GM19043 (cell line): ENCODE data around the gene KATNB1.
"Not testable (repeated sequence)": the region's sequence is repeated elsewhere in the genome, so short reads cannot be mapped to it uniquely, and the experiment has no call there.

Experiments
- ATAC-seq: cut with Tn5 transposase; IDR thresholded peaks from one replicate; pipeline ENCODE4 v1.9.1; 2021; ENCODE audit warnings: low read depth; ENCODE audit not compliant: unreplicated experiment

KATNB1 gene

DNA sequence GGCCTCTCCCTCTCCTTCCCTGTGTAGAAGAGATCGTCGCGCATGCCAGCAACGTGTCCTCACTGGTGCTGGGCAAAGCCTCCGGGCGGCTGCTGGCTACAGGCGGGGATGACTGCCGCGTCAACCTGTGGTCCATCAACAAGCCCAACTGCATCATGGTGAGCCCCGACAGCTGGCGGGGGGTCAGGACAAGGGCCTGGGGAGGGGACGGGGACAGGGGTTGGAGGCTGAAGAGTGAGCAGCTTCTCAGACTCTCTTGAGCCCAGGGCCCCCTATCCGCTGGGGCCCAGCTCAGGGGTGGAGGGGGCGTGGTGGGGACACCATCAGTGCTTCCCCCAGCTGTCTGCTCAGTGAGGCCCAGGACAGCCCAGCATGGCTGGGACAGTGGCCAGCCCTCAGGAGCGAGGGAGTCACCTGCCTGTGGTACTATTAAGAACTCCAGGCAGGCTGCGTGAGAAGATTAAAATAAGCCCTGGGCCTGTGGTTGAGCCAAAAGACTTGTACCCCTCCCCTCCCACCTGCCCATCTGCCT lies 6.2 kb downstream of the KATNB1 start:
- ATAC-seq, result no peak

DNA sequence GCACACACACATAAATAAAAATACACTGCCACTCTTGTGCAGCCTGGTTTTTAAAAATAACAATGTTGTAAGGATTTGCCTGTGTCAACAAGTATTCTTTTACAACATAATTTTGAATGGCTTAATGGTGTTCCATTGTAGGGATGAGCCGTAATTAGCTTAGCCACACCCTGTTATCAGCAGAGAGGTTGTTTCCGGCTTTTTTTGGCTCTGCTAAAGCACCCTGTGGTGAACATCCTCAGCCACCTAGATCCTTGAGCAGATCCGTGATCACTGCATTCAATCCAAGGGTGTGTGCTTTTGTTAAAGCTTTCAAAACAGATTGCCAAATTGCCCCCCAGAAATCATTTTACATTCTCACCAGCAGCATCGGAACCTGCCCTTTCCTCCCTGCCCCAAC lies 7.0 kb downstream of the KATNB1 start:
- no peak for ATAC-seq

DNA sequence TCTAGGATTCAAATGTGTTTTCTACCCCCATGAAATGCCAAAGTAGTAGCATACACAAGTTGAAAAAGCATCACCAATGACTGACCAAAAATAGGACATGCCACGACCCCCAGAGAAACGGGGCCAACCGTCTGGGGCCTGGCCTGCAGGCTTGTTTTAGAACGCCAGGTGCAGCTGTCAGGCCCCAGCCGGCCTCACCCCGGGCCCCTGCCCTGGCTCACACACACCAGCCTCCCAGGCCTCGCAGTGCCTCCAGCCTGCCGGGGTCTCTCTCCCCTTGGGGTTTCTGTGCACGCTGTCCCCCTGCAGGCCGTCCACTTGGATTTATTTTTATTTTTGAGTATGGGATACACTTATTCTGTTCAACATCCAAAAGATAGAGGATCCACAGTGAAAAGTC lies 7.9 kb downstream of the KATNB1 start:
- no peak for ATAC-seq

DNA sequence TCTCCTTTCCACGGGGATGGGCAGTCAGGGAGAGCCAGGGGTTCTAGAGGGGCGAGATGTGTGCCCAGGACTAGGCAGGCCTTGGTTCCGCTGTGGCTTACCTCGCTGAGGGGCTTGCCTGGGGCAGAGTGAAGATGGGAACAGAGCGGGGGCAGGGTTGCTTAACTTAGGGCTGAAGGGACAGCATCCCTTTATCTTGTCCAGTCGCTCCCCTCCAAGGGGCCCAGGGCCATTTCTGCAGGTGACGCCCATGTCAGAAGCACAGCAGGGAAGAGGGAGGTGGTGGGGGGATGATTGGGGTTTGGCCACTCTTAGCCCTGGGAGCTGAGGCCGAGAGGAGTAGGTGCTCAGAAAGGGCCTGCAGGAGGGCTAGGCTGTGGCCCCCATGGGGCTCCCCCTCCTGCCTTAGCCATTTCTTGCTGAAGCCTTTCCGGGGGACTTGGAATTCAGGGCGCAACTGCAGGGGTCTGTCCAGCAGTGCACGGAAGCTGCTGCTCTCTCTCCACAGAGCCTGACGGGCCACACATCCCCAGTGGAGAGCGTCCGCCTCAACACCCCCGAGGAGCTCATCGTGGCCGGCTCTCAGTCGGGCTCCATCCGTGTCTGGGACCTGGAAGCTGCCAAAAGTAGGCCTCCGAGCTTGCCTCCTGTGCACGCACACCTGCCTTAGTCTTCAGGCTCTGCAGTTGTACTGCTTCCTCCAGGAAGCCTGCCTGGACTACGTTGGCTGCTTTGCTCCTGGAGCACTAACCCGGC lies 8.5 kb downstream of the KATNB1 start:
- no peak for ATAC-seq

DNA sequence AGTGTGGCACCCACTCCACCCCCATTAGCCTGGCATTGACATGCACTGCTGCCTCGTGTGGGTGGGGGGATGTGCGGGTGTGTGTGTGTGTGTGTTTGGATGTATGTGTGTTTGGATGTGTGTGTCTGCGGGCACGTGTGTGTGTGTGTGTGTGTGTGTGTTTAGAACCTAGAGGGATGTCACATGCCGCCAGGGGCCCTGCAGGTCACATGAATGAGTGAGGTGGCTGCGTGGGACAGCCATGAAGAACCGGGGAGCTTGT lies 9.0 kb downstream of the KATNB1 start:
- ATAC-seq, result no peak

DNA sequence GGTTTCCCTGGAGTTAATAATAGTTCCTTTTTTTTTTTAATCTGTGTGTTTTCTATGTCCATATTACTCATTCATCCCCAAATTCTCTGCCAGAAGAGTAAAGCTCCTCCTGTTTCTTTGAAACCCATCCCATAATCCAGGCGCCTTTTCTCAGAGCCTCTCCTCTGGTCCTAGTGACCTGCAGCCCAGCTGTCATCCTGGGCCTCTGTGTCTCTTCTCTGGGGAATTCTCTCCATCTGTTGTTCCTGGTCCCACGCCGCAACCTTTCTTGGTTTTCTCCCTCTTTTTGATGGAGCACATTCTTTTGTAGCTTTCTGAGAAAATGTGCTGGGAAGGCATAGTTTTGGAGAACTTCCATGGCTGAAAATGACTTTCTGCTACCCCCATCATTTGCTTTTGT lies 10.2 kb downstream of the KATNB1 start:
- no peak for ATAC-seq

DNA sequence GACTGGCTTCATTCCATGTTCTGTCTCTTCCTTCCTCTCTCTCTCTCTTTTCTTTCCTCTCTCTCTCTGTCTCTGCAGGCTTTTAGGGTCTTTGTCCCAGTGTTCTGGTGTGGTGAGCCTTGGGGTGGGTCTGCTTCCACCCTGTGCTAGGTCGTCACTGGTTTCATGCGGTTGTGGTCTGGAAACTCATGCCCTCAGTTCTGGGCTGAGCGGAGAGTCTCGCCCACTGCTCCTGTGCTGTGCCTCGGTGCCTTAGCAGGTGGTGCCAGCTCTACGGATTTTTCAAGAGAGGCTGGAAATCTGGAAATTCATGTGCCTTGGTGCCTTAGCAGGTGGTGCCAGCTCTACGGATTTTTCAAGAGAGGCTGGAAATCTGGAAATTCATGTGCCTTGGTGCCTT lies 10.7 kb downstream of the KATNB1 start:
- ATAC-seq, result not testable (repeated sequence)

DNA sequence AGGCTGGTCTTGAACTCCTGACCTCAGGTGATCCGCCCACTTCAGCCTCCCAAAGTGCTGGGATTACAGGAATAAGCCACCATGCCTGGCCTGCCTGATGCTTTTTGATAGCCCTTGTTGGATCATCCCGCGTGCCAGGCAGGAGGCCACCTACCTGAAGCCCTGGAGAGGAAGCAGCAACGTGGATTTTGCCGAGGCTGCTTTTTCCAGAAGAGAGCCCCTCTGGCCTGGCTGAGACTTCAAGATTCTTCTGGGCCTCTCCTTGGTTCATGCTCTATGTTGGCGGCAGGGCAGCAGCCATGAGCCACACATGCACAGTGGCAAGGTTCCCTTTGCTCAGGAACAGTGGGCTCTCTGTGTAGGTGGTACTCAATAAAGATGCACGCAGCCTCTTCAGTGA lies 11.5 kb downstream of the KATNB1 start:
- ATAC-seq, result no peak

DNA sequence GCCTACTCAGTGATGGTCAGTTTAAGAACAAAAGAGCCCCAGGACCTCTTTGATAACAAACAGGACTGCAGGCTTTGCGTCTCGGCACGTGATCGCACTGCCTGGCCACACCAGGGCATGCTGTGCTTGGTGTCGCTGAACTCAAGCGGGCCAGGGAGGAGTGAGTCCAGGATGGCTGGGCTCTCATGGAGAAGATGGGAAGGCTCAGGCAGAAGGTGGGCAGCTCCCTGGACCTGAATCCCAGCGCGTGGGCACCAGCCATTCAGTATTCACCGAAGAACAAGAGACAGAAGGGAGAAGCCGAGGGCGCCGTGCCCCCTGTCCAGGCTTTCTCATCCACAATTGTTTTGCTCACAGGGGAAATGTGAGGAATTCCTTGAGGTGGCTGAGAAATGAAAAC lies 11.9 kb downstream of the KATNB1 start:
- no peak for ATAC-seq

DNA sequence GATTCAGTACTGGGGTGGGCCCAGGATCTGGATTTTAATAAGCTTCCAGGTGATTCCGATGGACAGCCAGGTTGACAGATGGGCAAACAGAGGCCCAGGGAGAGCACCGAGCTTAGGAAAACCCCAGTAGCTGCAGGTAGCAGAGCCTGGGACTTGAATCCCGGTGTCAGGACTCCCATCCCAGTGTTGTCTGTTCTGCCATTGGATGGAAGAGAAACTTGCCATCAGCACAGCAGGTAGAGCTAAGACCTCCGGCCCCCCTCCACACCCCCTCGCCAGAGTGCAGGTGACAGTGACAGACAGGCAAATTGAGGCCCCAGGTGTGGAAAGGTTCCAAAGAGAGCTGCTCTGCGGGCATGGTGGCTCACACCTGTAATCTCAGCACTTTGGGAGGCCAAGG lies 12.4 kb downstream of the KATNB1 start:
- no peak for ATAC-seq

DNA sequence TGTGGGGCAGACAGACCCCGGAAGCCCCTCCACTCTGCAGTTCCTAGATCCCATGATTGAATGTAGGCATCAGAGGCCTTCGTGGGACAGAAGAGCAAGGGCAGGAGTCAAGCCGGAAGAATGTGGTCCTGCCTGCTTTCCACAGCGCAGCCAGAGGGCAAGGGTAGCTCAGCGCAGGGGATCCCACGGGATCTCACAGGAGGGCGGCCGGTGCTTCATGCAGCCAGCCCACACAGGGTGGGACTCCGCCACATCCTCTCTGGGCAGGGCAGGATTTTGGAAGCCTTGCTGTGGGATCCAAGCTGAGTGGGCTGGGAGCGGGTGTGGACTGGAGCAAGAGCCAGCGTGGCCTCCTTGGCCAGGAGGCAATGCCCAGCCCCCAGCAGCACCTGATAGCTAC lies 13.0 kb downstream of the KATNB1 start:
- ATAC-seq, result no peak

DNA sequence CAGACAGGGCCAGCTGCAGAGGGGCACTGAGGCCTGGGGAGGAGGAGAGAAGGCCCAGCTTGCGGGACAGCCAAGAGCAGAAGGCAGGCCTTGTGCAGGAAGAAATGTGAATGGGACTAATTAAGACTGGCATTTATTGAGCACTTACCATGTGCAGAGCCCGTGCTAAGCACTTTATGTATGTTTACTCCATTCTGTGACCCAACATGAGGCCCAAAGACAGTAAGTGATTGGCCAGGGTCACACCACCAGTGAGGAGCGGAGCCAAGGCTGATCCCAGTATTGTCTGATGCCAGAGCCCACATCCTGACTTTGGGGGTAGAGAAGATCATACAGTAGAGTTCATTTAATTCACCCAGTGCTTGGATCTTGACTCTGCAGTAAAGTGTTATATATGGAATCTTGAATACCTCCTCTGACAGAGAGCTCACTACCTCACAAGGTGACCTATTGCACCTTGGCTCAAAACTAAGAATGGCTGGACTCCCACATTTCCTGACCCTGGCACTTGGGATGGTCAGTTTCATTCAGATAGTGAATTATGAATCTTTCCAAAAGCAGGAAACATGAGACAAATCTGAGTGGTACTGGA lies 13.6 kb downstream of the KATNB1 start:
- no peak for ATAC-seq

DNA sequence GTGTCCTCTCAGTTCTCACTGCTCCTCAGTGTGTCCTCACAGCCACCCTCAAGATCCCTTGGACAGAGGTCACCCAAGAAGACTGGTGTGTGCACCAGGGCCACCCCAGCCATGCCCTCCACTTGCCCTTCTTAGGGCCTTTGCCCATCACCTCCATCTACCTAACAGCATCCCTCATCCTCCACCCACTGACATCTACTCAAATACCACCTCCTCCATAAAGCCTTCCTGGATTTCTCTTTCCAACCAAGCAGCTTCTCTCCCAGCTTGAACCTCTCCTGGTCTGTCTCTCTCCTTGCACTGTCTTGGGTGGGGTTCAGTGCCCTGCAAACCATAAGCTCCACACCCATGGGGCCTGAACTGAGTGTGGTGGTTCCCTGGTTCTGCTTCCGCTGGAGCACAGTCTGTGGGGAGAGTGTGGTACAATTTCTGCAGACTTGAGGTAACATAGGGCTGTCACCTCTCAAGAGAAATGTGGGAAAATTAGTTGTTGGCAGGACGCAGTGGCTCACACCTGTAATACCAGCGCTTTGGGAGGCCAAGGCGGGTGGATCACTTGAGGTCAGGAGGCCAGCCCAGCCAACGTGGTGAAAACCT lies 14.4 kb downstream of the KATNB1 start:
- no peak for ATAC-seq

DNA sequence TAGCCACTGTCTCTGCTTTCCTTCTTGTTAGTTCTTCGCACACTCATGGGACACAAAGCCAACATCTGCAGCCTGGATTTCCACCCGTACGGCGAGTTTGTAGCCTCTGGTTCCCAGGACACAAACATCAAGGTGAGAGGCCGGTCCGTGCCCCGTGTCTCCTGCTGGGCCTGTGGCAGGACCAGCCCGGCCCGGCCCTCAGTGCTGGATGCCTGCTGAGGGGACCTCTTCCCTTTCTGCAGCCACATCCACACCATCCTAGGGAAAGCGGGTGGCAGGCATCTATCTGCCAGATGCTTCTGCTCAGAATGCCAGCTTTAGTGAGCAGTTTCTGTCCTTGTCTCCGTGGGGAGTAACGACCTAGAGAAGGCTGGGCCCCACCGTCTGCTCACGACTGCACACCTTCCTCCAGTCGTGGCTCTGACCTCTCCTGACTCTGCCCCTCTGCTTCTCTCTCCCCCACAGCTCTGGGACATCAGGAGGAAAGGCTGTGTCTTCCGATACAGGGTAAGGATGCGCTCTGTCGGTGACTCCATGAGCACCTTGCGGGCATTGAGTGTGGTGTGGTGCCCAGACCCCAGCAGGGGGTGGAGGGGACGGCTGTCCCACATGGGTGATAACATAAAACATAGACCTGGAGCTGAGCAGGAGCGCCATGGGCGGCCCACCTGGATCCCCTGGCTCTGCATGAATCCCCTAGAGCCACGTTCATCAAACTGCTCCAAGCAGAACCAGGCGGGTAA lies 15.4 kb downstream of the KATNB1 start:
- no peak for ATAC-seq

DNA sequence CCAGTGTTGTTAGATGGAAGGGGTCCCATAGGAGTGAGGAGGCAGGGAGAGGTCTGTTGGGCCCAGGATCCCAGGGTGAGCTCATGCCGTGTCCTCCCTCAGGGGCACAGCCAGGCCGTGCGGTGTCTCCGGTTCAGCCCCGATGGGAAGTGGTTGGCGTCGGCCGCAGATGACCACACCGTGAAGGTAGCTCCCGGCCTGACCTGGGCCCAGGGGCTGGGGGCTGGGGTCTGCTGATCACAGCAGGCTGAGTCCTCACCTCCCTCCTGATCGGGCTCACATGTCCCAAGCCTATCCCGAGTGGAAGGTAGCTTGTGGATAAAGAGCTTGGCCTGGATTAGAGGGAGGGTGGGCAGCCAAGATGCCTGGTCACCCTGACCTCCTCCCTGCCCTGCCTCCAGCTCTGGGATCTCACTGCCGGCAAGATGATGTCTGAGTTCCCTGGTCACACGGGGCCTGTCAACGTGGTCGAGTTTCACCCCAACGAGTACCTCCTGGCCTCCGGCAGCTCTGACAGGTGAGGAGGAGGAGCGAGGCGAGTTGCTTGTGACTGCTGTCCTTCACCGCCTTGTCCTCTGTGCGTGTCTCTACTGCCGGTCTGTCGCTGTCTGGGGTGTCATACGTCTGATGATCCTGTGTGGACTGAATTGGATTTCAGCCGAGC lies 16.1 kb downstream of the KATNB1 start:
- no peak for ATAC-seq

DNA sequence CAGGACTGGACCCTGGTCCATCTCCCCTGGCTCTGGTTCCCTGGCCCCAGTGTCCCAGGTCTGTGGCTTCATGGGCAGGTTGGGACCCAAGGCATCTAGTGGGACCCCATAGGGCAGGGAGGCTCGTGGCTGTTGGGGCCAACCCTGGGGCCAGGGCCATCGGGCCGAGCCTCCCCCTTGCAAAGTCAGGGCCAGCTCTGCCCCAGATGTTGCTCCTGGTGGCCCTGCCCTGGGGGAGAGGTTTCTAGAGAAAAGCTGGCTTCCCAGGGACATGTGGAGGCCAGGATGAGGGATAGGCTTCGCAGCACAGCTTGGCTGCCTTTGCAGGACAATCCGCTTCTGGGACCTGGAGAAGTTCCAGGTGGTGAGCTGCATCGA lies 16.6 kb downstream of the KATNB1 start:
- no peak for ATAC-seq

DNA sequence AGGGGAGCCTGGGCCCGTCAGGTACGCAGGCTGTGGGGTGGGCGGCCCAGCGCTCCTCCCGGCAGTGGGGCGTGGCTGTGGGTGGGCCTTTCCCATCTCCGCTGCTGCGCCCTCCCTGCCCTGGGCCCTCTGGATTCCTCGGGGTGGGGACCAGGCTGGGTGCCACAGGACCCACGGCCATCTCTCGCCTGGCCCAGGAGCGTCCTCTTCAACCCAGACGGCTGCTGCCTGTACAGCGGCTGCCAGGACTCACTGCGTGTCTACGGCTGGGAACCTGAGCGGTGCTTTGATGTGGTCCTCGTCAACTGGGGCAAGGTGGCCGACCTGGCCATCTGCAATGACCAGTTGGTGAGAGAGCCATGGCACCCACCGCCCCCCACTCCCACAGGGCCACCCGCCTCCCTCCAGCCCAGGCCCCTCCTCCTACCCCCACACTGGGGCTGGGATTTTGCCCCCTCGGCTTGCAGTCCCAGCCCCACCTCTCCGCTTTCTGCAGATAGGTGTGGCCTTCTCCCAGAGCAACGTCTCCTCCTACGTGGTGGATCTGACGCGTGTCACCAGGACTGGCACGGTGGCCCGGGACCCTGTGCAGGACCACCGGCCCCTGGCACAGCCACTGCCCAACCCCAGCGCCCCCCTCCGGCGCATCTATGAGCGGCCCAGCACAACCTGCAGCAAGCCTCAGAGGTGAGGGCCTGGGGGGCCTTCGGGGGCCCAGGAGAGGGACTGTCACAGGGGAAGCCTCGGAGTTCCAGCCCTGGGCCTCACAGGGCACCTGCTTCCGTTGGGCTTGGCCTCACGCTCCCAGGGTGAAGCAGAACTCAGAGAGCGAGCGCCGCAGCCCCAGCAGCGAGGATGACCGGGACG lies 17.2 kb downstream of the KATNB1 start:
- no peak for ATAC-seq

DNA sequence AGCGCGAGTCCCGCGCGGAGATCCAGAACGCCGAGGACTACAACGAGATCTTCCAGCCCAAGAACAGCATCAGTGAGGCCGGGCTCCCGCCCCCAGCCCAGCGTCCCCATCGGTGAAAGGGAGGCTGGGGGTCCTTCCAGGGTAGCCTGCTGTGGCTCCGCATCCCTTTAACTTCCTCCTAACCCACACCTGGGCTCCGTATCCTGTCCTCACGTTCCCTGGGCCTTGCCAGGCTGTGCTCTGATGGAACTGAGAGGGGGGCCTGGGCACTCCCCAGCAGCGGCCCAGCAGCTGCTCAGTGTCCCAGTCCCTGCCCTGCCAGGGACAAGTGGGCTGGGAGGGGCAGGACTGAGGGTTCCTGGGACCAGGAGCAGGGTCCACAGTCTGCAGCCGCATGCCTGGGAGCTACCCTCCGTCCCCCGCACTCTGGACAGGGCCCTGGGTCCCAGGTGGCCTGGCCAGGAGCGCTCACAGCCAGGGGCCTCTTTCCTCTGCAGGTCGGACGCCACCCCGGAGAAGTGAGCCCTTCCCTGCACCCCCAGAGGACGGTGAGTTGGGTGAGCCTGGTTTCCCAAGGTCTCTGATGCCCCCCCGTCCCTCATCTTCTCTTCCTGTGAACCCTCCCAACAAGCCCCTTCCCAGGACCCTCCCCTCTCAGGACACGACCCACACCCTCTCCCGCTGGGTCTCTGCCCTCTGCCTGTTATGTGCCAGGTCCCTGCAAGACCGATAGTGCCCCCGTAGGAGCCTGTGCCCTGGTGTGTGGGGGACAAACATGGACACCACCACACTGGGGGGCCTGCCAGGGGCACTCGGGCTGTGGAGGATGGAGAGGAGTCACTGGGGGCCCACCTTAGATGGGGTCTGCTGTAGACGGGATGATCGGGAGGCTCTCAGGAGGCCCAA lies 18.1 kb downstream of the KATNB1 start:
- no peak for ATAC-seq
